GM19043 (cell line): ENCODE results near the gene LPCAT4.

Source experiments
- ATAC-seq: cut with Tn5 transposase; IDR thresholded peaks from one replicate; pipeline ENCODE4 v1.9.1; 2021; ENCODE audit warnings: low read depth; ENCODE audit not compliant: unreplicated experiment

Gene LPCAT4

DNA sequence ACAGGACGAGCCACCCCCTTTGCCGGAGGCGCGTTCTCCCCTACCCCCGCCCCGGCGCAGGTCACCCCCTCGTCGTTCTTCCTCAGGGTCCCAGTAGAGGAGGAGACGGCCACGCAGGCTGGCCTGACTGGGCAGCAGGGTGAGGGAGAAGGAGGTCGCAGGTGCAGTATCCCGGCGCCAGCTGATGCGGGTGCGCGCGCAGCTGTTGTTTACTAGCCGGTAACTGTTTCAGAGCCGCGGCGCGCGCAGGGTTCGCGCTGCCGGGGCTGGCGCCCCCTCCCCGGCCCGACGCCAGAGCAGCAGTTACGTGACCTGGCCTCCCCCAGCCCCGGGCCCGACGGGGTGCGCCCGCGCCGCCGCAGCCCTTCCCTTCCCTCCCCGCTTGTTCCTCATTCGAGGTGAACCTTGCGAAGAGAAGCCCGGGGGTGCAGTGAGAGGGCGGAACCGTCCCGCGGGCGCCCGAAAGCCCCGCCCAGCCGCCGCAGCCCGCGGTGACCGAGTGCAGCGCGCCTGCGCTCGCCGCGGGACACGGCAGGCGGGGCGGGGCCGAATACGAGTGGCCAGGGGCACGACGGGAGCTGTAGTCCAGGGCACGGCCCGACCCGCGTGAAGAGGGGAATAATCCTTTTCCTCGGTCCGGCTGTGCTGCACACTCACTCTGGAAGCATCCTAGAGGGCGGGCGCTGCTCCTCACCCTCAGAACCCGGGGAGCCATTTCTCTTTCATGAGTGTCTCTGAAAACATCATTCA, 29.3 kb downstream of the LPCAT4 start, which contains the start of gene SLC12A6:
SLC12A6 (minus strand) TSS at position 225 of the 750 bp plus-strand sequence. CDS start 1,101 bp downstream, outside the sequence.
- ATAC-seq = peak; percentile 71

DNA sequence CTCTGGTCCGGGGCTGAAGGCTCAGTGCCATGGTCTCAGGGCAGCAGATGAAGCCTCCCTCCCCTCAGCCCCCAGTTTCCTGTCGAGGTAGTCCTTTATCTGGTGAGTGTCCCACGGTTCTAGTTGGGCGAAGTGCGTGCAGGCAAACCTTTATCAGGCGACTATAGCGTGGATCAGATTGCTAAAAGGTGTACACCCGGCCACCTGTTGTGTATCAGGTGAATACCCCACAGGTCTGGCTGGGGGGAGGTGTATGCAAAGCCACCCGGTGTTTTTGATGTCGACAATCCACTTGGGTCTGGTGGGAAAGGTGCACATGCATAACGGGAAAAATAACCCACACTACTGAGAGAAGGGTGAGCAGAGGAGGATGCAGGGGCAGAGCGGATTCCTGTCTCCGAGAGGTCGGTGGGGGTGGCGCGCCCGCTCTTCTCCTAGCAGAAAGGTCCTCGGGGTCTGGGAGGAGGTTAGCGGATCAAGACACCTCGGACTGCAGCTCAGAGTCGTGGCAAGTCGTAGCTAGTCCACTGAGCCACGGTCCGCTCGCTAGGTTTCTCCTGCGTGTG, 29.9 kb downstream of the LPCAT4 start:
- peak; percentile 0 for ATAC-seq

DNA sequence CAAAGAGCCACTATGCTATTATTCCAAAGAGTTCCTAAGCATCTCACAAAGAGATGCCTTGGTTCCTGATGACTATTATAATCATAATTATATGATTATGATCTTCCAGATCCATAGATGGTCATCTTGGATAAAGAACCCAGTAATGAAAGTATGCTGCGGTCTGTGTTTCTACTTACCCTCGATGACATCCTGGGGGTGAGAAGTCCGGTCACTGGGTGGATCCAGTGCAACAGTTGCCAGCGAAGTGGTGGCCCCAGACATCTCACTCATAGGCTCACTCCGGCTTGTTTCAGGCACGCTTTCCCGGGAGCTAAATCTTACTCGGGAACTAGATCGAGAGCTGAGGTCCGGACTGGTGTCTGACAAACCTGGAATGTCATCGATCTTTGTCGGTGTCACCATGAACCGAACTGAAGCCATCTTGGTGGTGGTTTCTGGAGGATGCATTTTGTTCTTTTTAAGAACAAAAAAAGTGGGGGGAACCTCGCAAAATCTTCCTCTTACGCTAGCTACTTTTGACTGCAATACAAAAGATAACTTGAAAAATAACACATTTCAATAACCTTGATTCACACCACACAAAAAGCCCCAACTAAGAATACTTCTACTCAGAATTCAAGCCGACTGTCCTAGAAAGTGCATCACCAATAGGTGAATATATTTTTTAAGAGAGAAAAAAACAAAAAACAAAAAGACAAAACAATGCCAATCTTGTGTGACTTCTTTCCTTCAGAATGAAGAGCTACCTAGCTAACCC, 30.6 kb downstream of the LPCAT4 start:
- ATAC-seq = no peak

GRCh38 chr15:34335176-34336032, 31.6 kb downstream of the LPCAT4 start:
- ATAC-seq = no peak

DNA sequence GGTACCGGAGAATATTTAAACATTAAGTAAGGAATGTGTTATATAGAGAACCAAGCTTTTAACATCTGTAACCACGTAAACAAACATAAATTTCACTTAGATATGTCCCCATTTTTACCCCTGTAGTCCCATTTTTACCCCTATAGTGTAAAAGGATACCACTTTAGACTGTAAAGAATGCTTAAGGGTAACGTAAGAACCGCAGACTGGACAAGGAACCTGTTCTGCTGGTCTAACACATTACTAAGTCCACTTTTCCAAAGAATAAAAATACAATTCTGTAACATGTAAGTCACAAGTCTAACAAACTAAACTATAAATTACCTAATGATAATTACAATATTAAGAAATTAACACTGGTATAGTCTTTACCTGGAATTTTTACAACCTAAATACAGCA, 32.3 kb downstream of the LPCAT4 start:
- no peak for ATAC-seq

DNA sequence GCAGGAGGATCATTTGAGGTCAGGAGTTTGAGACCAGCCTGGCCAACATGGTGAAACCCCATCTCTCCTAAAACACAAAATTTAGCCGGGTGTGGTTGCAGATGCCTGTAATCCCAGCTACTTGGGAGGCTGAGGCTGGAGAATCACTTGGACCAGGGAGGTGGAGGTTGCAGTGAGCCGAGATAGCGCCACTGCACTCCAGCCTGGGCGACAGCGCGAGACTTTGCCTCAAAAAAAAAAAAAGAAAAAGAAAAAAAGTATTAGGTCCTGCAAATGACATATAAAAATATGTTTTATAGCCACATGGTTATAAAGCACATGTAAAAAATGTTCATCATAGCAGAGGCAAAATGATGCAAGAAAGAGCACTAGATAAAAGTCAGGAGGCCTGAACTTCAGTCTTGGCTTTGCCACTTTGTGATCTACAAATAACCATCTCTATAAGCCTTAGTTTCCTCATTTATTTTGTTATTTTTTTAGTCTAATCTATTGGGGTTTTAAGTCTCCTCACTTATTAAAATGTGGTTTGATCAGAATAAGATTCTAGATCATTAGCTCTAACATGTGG, 34.4 kb downstream of the LPCAT4 start:
- ATAC-seq = no peak

DNA sequence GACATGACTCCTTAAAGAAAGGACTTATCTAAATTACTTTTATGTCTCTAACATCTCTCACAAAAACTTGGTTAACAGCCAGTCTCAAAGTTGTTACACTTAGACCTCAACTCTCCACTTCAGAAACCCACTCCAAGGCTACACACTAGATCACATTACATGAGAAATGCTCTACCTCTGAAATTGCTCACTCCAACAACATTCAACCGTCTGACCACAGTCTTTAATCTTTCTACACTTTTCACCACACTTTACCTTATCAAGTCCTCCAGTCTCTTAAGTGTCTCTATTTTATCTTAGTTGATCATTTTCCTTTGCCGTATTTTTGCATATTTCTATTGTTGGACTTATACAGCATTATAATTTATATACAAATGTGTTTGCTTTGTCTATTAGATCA, 35.2 kb downstream of the LPCAT4 start:
- no peak for ATAC-seq

- no peak for ATAC-seq
Observed at GRCh38 chr15:34330279-34330678, 36.7 kb downstream of the LPCAT4 start.

DNA sequence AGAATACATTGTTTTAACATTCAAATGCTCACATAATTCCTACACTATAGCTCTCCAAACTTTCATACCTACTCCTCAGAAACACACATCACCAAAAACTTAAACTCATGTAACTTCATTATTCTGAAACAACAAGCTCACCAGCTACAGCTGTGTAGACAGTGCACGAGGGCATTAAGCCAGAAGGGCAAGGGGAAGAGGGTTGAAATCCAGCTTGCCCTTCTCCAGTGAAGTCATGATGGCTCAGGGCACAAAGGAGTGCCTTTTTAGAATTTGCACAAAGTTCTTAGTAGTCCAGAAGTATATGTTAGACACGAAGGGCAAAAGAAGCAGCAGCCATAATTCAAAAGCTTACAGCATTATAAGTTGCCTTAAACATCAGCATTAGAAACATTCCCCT, 38.0 kb downstream of the LPCAT4 start:
- ATAC-seq = no peak

- ATAC-seq = no peak
Observed at GRCh38 chr15:34327906-34328305, 39.1 kb downstream of the LPCAT4 start.

- ATAC-seq = no peak
Observed at GRCh38 chr15:34325368-34325767, 41.6 kb downstream of the LPCAT4 start.

- ATAC-seq = no peak
Observed at GRCh38 chr15:34324933-34325332, 42.1 kb downstream of the LPCAT4 start.

GRCh38 chr15:34323217-34323616, 43.8 kb downstream of the LPCAT4 start:
- ATAC-seq = no peak

DNA sequence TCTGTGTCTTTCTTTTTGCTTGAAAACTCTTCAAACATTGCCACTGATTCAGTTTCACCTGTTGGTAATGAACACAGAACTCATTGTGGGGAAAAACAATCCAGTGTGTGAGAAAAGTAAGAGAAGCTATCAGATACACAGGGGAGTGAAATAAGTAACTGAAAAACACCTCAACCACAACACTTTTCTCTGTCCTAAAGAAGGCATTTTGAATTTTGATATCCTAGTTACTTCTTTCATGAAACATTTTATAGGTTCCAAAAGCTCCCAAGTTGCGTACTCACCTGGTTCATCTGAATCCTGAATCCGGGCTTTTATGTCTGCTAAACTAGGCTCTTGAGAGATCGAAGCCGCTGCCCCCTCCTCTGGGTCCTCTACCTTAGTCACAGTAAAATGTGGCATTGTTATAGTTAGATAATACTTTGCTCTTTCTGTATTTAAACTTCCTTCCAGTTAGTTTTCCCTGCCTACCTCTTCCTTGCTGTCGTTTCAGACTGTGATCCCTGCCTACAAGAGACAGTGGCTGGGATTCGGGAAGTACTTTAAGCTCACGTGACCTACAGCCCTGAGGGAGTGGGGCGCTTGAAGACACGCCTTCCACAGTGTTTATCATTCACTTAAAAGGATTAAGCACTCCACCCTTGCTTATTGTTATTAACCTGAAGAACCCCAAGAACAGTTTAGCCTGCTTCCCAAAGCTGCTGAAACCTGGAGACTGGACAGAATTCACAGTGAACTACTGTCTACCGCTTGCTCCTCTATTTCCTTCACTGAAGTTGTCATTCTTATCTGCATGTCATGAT, 48.5 kb downstream of the LPCAT4 start:
- ATAC-seq = peak; percentile 73

- ATAC-seq = no peak
Observed at GRCh38 chr15:34314491-34315490, 52.2 kb downstream of the LPCAT4 start.

DNA sequence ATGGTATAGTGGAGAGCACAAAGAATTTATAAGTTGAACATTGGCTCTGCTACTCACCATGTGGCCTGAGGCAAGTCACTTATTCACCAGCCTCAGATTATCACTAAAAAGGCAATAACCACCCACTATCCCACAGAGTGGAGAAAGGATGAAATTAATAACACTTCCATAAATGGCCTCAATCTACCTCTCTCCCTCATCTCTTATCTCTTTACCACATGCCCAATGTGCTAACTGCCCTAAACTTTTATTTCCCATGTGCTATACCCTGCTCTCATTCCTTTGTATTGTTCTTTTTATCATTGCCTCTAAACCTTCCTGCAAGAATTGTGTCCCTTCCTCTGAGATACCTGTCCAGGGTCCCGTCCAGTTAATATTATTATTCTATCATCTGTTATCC, 55.4 kb downstream of the LPCAT4 start:
- no peak for ATAC-seq
